ENCODE data around the gene CCDC24. TPM values are rescaled to one million over a fixed set of nuclear protein-coding genes. Genes with fewer than 3 reads are reported as not detected.

CCDC24 gene
- total RNA-seq, 1 experiment from 2014 or later, result 5.2 TPM

DNA sequence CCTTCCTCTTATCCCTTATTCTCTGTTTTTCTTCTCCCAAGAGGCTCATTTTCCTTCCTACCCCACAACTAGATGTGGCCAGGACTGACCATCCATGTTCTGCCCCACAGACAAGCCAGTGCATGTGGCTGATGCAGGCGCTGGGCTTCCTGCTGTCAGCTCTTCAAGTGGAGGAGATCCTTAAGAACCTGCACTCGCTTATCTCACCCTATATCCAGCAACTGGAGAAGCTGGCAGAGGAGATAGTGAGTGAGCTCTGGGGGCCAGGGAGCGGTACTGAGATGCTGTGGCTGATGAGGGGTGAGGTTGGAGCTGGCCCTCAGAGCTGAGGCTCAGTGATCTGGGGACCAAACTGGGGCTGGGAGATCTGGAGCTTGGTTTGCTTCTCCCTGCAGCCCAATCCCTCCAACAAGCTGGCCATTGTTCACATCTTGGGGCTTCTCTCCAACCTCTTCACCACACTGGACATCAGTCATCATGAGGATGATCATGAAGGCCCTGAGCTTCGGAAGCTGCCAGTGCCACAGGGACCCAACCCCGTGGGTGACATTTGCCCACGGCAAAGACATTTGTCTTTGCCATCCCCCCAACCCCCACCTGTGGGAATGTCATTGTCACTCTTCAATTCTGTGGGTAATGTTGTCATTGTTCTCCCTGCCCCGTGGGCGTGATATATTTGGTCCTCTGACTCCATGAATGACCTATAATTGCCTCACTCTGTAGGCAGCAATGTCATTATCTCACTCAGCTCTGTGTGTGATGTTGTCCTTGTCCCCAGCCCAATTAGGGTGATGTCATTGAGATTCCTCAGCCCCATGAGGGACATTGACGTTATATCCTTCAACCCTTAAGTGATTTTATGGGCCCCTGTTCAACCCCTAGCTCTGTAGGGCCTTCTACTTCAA is 32.8 kb upstream of the CCDC24 start:
- in situ Hi-C loops (cut with HindIII; ENCODE audit: low pct_unique_long_range_greater_than_20kb, low sequenced_read_pairs), result no loop called here
- no peak for DNase-seq (ENCODE audit: low read depth, low spot score)

DNA sequence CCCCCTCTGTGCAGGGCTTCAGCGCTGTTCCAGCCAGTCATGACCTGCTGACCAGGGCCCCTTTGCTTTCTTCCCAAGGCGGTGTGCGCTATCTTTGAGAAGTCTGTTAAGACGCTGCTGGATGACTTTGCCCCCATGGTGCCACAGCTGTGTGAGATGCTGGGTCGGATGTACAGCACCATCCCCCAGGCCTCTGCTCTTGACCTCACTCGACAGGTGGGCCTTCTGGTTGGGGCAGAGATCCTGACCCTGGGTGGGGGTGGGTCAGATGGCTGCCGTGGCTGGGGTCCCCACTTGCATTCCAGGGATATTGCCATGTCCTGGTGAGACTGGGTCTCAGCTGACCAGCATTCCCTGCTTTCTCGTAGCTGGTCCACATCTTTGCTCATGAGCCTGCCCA is 30.6 kb upstream of the CCDC24 start:
- in situ Hi-C loops (cut with HindIII; ENCODE audit: low pct_unique_long_range_greater_than_20kb, low sequenced_read_pairs), result no loop called here
- no peak for DNase-seq (ENCODE audit: low read depth, low spot score)

DNA sequence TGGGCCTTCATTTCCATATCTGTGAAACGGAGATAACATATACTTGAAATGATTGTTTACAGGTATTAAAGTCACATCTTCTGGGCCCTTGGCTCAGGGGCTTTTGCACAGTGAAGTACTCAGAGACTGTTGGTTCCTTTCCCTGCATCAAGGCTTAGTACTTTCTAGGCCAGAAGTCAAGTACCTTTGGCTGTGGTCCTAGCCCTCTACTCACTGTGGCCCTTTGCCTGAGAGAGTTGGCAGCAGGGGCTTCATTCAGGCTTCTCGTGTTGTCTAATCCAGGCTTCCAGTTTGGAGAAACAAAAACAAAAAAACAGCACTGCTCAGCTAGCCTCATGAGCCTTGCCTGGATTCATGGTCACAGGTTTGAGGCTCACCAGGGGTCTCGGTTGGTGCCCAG is 29.7 kb upstream of the CCDC24 start:
- in situ Hi-C loops (cut with HindIII; ENCODE audit: low pct_unique_long_range_greater_than_20kb, low sequenced_read_pairs), result no loop called here
- no peak for DNase-seq (ENCODE audit: low read depth, low spot score)

GRCh38 chr1:43962324-43962723 is 29.1 kb upstream of the CCDC24 start:
- no peak for DNase-seq (ENCODE audit: low read depth, low spot score)
- in situ Hi-C loops (cut with HindIII; ENCODE audit: low pct_unique_long_range_greater_than_20kb, low sequenced_read_pairs), result no loop called here

- in situ Hi-C loops (cut with HindIII; ENCODE audit: low pct_unique_long_range_greater_than_20kb, low sequenced_read_pairs), result no loop called here
- no peak for DNase-seq (ENCODE audit: low read depth, low spot score)
Observed at GRCh38 chr1:43963006-43963405, 28.4 kb upstream of the CCDC24 start.

GRCh38 chr1:43963890-43964289 is 27.5 kb upstream of the CCDC24 start:
- in situ Hi-C loops (cut with HindIII; ENCODE audit: low pct_unique_long_range_greater_than_20kb, low sequenced_read_pairs), result no loop called here
- DNase-seq (ENCODE audit: low read depth, low spot score), result no peak

- in situ Hi-C loops (cut with HindIII; ENCODE audit: low pct_unique_long_range_greater_than_20kb, low sequenced_read_pairs), result no loop called here
- no peak for DNase-seq (ENCODE audit: low read depth, low spot score)
Observed at GRCh38 chr1:43965316-43965715, 26.1 kb upstream of the CCDC24 start.

DNA sequence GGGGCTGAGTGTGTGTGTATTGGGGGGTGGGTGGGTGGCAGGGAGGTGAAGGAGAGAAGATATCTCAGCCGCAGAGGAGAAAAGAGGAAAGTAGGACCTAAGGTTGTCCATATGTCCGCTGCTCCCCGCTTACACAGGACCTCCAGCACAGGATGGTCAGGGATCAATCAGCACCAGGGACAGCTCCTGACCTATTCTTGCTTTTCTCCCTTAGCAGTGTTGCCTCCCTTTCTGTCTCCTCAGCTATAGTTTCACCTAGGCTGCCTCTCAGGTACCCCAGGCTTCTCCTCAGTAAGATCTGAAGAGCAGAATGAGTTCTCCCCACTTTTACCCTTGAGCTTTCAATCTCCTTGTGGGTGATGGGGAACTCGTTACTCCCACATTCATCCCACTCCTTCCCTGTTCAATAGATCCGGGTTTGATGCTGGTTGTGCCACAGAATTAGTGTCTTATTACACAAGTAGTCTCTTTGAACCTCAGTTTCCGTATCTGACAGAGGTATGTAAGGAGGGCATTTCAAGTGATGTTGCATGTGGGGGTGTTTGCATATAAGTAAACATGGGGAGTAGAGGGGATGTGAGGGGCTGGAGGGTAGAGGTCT is 23.0 kb upstream of the CCDC24 start:
- in situ Hi-C loops (cut with HindIII; ENCODE audit: low pct_unique_long_range_greater_than_20kb, low sequenced_read_pairs), result no loop called here
- DNase-seq (ENCODE audit: low read depth, low spot score), result no peak

- no peak for DNase-seq (ENCODE audit: low read depth, low spot score)
- in situ Hi-C loops (cut with HindIII; ENCODE audit: low pct_unique_long_range_greater_than_20kb, low sequenced_read_pairs), result no loop called here
Observed at GRCh38 chr1:43969416-43969745, 22.0 kb upstream of the CCDC24 start.

DNA sequence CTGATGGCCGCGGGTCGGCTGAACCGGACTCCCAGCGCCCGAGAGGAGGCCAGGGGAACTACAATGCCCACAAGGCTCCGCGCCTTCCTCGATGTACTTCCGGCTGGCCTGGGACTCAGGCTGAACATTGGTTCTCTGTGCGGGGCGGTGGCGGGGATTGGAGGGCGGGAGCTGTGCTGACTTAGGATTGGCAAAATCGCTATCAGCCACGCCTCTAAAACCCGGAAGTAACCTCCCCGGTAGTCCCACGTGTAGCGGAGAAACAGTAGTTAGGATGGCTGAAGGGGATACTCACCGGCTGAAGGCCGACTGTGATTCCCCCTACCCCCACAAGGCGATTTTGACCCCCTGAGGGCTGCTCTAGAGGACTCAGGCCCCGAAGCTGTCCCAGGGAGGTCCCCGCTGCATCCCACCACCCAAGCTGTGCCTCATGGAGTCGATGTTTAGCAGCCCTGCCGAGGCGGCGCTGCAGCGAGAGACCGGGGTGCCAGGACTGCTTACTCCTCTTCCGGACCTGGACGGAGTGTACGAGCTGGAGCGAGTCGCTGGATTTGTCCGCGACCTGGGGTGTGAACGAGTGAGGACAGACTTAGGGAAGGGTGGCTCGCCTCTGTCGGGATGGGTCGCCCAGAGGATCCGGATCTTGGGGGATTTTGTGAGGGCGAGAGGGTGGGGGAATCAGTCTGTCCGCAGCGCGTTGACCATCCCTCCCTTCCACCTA is 21.5 kb upstream of the CCDC24 start, which contains the start of gene DPH2:
Gene DPH2, plus strand, starts transcription at position 265 of the 721 bp plus-strand sequence. Its CDS starts 166 bp downstream, at position 431.
- DNase-seq (ENCODE audit: low read depth, low spot score), result peak; percentile 97
- in situ Hi-C loops (cut with HindIII; ENCODE audit: low pct_unique_long_range_greater_than_20kb, low sequenced_read_pairs), result no loop called here

GRCh38 chr1:43970502-43970901 is 20.9 kb upstream of the CCDC24 start:
- DNase-seq (ENCODE audit: low read depth, low spot score), result no peak
- in situ Hi-C loops (cut with HindIII; ENCODE audit: low pct_unique_long_range_greater_than_20kb, low sequenced_read_pairs), result no loop called here

DNA sequence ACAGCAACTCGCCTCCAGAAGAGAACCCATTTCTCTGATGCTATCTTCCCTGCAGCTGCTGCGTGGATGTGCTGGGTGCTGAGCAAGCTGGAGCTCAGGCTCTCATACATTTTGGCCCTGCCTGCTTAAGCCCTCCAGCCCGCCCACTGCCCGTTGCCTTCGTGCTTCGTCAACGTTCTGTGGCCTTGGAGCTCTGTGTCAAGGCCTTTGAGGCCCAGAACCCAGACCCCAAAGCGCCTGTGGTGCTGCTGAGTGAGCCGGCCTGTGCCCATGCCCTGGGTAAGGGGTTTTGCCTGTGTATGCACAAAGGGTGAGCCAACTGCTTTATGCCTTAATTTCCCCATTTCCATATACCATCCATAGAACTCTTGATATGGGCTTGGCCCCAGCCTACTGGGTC is 20.5 kb upstream of the CCDC24 start:
- no peak for DNase-seq (ENCODE audit: low read depth, low spot score)
- in situ Hi-C loops (cut with HindIII; ENCODE audit: low pct_unique_long_range_greater_than_20kb, low sequenced_read_pairs), result no loop called here

DNA sequence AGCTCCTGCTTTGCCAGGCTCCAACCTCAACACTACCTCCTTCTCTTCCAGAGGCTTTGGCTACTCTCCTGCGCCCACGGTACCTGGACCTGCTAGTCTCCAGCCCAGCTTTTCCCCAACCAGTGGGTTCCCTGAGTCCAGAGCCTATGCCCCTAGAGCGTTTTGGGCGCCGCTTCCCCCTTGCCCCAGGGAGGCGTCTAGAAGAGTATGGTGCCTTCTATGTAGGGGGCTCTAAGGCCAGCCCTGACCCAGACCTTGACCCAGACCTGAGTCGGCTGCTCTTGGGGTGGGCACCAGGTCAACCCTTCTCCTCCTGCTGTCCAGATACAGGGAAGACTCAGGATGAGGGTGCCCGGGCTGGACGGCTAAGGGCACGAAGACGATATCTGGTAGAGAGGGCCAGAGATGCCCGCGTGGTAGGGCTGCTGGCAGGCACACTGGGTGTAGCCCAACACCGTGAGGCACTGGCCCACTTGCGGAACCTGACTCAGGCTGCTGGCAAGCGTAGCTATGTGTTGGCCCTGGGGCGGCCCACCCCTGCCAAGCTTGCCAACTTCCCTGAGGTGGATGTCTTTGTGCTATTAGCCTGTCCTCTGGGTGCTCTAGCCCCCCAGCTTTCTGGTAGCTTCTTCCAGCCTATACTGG is 19.9 kb upstream of the CCDC24 start:
- in situ Hi-C loops (cut with HindIII; ENCODE audit: low pct_unique_long_range_greater_than_20kb, low sequenced_read_pairs), result no loop called here
- DNase-seq (ENCODE audit: low read depth, low spot score), result no peak

DNA sequence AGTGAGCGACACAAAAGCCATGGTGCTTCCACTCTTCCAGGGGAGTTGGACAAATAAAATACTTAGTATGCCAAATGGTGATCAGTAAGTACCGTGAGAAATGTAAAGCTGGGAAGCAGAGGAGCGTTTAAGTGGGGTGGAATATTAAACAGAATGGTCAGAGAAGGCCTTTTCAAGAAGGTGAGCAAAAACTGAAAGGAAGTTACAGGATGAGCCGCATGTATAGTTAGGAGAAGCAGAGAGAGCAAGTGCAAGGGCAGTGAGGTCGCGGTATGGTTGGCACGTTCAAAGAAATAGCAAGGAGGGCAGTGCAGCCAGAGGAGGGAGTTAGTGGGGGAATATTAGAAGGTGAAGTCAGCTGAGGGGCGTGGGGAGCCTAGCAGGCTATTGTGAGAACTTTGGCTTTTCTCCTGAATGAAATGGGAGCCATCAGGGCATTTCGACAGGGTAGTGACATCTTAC is 17.4 kb upstream of the CCDC24 start:
- in situ Hi-C loops (cut with HindIII; ENCODE audit: low pct_unique_long_range_greater_than_20kb, low sequenced_read_pairs), result no loop called here
- DNase-seq (ENCODE audit: low read depth, low spot score), result no peak

- in situ Hi-C loops (cut with HindIII; ENCODE audit: low pct_unique_long_range_greater_than_20kb, low sequenced_read_pairs), result no loop called here
- peak; percentile 92 for DNase-seq (ENCODE audit: low read depth, low spot score)
Observed at GRCh38 chr1:43974443-43975248, 16.8 kb upstream of the CCDC24 start, which contains the start of gene ATP6V0B. Gene ATP6V0B, plus strand, starts transcription at chr1:43974960. Its CDS starts 81 bp downstream, at chr1:43975041.

DNA sequence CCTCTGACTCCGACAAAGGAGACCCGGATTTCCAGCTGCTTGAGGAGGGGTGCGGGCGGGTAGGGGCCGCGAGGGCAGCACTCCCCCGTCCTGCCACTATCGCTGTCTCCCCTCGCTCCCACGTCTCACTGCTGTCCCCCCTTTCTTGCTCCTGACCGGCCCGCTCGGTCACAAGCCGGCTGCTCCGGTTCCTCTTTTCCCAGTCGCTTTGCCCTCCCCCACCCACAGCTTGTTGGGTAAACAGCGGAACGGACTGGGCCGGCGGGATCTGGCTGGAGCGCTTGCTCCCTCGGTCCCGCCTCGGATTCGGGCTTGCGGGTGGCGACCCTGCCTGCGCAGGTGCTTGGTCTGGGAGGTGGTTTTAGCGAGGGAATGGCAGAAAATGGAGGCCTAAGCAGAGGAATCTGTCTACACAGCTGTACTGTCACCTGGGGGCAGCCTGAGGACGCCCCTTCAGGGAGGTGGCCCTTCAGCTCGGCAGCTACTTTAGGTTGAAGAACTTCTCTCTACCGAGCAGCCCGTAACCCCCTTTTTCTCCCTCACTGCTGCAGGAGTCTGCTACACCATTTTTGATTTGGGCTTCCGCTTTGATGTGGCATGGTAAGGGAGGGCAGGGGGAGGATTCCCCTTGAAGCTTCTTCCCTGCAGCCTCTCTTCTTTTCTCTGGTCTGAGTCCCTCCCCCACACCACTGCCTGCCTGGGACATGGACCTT is 16.0 kb upstream of the CCDC24 start:
- DNase-seq (ENCODE audit: low read depth, low spot score), result no peak
- in situ Hi-C loops (cut with HindIII; ENCODE audit: low pct_unique_long_range_greater_than_20kb, low sequenced_read_pairs), result no loop called here

DNA sequence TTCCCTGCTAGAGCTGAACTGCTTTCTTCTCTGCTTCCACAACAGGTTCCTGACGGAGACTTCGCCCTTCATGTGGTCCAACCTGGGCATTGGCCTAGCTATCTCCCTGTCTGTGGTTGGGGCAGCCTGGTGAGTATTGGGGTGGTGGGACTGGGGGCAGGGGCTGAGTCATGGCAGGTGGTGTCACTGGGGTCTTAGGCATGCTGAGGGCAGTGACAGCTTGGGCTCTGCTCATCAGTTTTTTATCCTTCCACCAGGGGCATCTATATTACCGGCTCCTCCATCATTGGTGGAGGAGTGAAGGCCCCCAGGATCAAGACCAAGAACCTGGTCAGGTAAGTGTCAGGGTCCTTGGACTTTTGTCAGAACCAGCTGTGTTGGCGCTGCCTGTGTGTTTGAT is 15.4 kb upstream of the CCDC24 start:
- DNase-seq (ENCODE audit: low read depth, low spot score), result no peak
- in situ Hi-C loops (cut with HindIII; ENCODE audit: low pct_unique_long_range_greater_than_20kb, low sequenced_read_pairs), result no loop called here
